ENCODE measurements around the gene RND3.

Gene RND3

DNA sequence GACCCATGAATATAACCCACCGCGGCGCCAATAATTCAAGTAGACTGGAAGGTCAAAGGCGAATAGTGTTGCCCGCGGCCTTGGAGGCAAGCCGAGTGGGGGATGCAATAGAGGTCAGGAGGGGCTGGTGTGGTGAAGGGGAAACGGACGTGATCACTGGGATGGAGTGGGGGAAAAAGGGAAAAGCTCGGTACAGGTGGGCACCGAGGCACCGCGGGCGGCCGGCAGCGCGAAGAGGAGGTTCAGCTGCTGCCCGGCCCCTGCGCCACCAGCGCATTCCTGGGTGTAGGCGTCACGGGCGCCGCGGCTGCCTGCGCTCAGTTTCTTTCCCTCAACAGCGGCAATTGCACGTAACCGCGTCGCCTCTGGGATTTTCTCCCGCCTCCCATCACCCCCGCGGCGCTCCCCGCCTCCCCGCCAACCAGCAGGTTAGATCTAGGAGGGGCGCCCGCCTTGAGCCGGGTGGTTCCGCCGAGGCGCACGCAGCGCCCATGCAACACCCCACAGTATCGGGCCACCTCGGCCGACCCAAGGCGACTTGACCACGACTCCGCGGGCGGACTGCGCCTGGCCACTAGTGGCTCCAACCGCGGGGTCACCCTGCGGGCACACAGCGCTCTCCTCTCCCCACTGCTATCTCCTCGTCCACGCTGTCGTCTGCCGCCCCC, 1.5 kb downstream of the RND3 start:
- peak overlapping the region; percentile 96 for H3K4me3 ChIP-seq (ENCODE audit: low read length)
- TF ChIP-seq, protein P1, sequence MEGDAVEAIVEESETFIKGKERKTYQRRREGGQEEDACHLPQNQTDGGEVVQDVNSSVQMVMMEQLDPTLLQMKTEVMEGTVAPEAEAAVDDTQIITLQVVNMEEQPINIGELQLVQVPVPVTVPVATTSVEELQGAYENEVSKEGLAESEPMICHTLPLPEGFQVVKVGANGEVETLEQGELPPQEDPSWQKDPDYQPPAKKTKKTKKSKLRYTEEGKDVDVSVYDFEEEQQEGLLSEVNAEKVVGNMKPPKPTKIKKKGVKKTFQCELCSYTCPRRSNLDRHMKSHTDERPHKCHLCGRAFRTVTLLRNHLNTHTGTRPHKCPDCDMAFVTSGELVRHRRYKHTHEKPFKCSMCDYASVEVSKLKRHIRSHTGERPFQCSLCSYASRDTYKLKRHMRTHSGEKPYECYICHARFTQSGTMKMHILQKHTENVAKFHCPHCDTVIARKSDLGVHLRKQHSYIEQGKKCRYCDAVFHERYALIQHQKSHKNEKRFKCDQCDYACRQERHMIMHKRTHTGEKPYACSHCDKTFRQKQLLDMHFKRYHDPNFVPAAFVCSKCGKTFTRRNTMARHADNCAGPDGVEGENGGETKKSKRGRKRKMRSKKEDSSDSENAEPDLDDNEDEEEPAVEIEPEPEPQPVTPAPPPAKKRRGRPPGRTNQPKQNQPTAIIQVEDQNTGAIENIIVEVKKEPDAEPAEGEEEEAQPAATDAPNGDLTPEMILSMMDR (IDR thresholded peaks at IDR 0.05; ENCODE audit: insufficient read depth, low read depth, low read length, missing control alignments), result no peak
- DNase-seq (ENCODE audit: low read depth), result peak; percentile 80

DNA sequence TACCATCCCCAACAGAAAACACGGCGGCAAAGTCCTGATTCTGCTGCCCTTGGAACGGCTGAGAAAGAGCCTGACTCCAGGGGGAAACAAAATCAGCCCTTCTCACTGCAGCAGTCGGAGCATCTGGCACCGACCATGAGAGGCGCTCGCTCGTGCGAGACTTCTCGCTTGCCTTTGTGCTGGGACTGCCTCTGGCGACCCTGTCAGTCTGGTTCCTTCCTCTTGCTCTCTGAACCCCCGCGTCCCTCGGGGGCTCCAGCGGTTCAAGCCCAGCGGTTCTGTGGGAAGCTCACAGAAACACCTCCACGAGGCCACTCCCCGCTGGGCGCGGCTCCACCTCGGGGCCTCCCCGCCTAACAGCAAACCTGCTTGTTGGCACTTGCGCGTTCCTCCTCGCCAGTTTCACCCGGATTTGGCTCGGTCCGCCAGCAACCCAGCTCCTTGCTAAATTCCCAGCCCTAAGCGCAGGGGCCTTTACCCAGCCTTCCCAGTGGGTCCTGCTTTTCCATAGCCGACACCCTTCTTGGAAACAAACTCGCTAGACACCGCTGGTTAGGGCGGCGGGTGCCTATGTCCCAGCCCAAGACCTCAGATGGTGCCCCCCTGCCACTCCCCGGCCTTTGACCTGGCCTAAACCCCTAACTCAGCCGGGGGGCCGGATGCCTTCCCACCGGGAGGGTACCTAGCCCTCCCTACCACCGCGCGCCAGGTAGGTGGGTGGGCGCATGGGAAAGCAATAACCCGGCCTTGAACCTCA, 2.2 kb downstream of the RND3 start:
- peak; percentile 88 for DNase-seq (ENCODE audit: low read depth)
- TF ChIP-seq, protein P1 (IDR thresholded peaks at IDR 0.05; ENCODE audit: insufficient read depth, low read depth, low read length, missing control alignments), result peak; percentile 14
- peak overlapping the region; percentile 96 for H3K4me3 ChIP-seq (ENCODE audit: low read length)

DNA sequence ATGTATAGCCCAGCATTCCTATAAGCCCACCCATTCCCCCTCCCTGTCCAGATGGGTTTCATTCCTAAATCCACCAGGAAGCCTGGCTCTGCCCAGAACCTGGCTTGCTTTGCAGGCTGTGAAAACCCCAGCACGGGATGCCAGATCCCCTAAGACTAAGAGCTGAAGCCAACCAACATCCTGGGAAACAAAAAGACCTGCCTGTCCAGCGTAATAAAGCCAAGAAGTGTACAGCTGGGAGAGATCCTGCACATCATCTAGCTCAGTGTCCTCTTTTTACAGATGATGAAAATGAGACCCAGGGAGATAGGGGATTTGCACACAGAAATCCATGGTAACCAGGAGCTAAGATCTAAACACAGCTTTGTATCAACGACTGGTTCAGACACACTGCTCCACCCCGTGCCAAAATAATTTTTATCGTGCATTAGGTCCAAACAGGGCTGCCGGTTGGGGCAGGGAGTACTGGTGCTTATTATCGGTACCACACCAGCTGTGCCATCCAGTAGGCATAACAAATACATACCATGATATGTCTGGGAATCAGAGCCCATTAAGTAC, 2.9 kb downstream of the RND3 start:
- TF ChIP-seq, protein P1 (IDR thresholded peaks at IDR 0.05; ENCODE audit: insufficient read depth, low read depth, low read length, missing control alignments), result no peak
- peak overlapping the region; percentile 96 for H3K4me3 ChIP-seq (ENCODE audit: low read length)
- DNase-seq (ENCODE audit: low read depth), result peak; percentile 43

DNA sequence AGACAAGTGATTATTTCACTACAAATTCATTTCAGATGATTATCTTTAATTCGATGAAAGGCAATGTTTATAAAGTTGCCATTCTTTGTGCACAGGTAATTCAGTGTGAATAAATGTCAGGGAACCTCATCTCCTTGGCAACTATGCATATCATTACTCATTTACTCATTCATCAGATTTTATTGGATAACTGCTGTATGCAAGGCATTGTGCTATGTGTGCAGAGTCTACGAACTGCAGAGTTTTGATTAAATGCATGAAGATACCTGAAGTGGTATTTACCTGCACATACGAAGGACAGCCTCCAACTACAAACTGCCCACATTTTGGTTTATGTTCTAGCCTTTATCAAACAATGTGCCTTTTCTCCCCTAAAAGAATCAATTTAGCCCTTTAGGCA, 3.5 kb downstream of the RND3 start:
- peak; percentile 52 for DNase-seq (ENCODE audit: low read depth)
- peak overlapping the region; percentile 96 for H3K4me3 ChIP-seq (ENCODE audit: low read length)
- TF ChIP-seq, protein P1 (IDR thresholded peaks at IDR 0.05; ENCODE audit: insufficient read depth, low read depth, low read length, missing control alignments), result no peak

DNA sequence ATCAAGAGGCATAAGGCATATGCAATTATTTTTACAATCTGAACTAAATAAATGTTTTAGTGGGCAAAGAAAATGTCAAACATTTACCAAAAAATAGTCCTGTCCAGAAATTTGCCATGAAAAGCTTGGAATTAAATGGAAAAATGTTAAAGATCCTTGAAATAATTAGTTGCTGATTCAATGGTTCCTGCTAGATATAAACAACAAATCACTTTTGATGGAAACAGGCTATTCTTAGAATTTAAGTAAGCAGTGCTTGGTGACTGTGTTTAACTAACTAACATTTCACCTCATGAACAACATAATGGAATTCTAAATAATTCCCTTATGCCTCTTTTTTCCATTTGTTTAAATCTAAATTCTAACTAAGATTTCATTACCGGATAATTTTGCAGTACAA, 3.9 kb downstream of the RND3 start:
- H3K4me3 ChIP-seq (ENCODE audit: low read length), result peak overlapping the region; percentile 96
- peak; percentile 2 for DNase-seq (ENCODE audit: low read depth)
- TF ChIP-seq, protein P1 (IDR thresholded peaks at IDR 0.05; ENCODE audit: insufficient read depth, low read depth, low read length, missing control alignments), result no peak

DNA sequence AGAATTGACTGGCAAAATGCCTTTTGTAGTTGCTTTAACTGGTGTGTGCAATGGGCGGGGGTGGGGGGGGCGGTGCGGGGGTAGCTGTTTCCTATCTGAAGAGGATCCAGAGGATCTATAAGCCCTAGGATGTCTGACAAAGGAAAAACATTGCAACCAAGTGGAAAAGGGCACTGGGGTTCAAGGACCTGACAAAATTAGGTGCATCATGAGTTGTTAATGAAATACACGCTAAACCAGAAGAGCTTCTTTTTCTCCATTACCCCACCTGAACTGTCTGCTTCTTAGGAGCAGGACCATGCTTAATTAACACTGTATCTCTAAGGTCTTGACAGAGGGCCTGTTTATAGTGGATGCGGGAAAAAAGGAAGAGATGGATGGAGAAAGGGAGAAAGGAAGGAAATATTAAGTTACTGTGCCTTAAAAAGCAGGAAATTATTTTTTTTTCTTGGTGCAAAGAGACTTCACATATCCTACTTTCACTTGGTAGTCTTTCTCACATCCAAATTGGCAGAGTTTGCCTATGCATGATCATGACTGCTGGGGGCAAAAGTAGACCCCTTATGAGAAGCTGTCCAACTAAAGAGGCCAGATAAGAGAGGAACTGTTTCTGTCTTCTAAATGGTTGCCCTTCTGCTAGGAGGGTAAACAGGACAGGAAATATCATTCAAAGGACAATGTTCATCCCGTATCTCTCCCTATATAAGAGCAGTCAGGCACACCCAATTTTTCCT, 4.6 kb downstream of the RND3 start:
- H3K4me3 ChIP-seq (ENCODE audit: low read length), result peak overlapping the region; percentile 96
- DNase-seq (ENCODE audit: low read depth), result peak; percentile 68
- TF ChIP-seq, protein P1 (IDR thresholded peaks at IDR 0.05; ENCODE audit: insufficient read depth, low read depth, low read length, missing control alignments), result no peak

Measured in epithelial cell of esophagus (primary cell).